ENCODE data around the gene C2.
"Not testable (repeated sequence)": the region's sequence is repeated elsewhere in the genome, so short reads cannot be mapped to it uniquely, and the experiment has no call there.

Gene C2

GRCh38 chr6:31927863-31928671 lies 550 bp downstream of the C2 start:
- DNase-seq (ENCODE audit: low read depth): no peak

DNA sequence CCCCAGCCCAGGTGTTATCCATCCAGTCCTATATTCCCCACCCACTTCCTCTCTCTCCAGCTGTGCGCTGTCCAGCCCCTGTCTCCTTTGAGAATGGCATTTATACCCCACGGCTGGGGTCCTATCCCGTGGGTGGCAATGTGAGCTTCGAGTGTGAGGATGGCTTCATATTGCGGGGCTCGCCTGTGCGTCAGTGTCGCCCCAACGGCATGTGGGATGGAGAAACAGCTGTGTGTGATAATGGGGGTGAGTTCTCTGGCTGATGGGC lies 1.1 kb downstream of the C2 start:
- DNase-seq (ENCODE audit: low read depth): no peak

GRCh38 chr6:31930962-31931361 lies 3.4 kb downstream of the C2 start:
- no peak for DNase-seq (ENCODE audit: low read depth)

GRCh38 chr6:31932137-31932536 lies 4.6 kb downstream of the C2 start:
- not testable (repeated sequence) for DNase-seq (ENCODE audit: low read depth)

DNA sequence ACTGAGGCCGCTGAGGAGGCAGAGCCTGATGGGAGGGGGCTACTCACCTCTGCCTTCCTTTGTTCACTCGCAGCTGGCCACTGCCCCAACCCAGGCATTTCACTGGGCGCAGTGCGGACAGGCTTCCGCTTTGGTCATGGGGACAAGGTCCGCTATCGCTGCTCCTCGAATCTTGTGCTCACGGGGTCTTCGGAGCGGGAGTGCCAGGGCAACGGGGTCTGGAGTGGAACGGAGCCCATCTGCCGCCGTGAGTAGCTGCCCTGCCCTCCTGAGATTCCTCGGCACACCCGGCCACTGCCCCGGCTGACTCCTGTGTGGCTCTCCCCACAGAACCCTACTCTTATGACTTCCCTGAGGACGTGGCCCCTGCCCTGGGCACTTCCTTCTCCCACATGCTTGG lies 6.0 kb downstream of the C2 start:
- DNase-seq (ENCODE audit: low read depth): no peak

GRCh38 chr6:31935021-31935420 lies 7.5 kb downstream of the C2 start:
- DNase-seq (ENCODE audit: low read depth): no peak

- DNase-seq (ENCODE audit: low read depth): no peak
These were observed 8.3 kb downstream of the C2 start for GRCh38 chr6:31935823-31936222.

GRCh38 chr6:31940256-31940664 lies 12.7 kb downstream of the C2 start:
- DNase-seq (ENCODE audit: low read depth): no peak

GRCh38 chr6:31943742-31944141 lies 16.2 kb downstream of the C2 start:
- DNase-seq (ENCODE audit: low read depth): no peak

- no peak for DNase-seq (ENCODE audit: low read depth)
These were observed 17.6 kb downstream of the C2 start for GRCh38 chr6:31945154-31945506.

DNA sequence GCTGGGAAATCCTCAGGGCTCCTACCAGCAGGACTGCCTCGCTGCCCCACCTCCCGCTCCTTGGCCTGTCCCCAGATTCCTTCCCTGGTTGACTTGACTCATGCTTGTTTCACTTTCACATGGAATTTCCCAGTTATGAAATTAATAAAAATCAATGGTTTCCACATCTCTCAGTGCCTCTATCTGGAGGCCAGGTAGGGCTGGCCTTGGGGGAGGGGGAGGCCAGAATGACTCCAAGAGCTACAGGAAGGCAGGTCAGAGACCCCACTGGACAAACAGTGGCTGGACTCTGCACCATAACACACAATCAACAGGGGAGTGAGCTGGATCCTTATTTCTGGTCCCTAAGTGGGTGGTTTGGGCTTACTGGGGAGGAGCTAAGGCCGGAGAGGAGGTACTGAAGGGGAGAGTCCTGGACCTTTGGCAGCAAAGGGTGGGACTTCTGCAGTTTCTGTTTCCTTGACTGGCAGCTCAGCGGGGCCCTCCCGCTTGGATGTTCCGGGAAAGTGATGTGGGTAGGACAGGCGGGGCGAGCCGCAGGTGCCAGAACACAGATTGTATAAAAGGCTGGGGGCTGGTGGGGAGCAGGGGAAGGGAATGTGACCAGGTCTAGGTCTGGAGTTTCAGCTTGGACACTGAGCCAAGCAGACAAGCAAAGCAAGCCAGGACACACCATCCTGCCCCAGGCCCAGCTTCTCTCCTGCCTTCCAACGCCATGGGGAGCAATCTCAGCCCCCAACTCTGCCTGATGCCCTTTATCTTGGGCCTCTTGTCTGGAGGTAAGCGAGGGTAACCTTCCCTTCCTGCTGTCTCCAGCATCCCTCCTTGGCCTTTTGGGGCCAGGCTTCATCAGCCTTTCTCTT lies 18.2 kb downstream of the C2 start, which contains the start of gene CFB:
Gene CFB (plus strand): TSS at position 589 of the 863 bp plus-strand sequence. CDS start 127 bp downstream, at position 716.
- no peak for DNase-seq (ENCODE audit: low read depth)

GRCh38 chr6:31946370-31946885 lies 18.9 kb downstream of the C2 start:
- no peak for DNase-seq (ENCODE audit: low read depth)

- no peak for DNase-seq (ENCODE audit: low read depth)
These were observed 19.7 kb downstream of the C2 start for GRCh38 chr6:31947070-31947675.

GRCh38 chr6:31947864-31948263 lies 20.3 kb downstream of the C2 start:
- no peak for DNase-seq (ENCODE audit: low read depth)

- no peak for DNase-seq (ENCODE audit: low read depth)
These were observed 20.8 kb downstream of the C2 start for GRCh38 chr6:31948306-31948705.

GRCh38 chr6:31948753-31949413 lies 21.4 kb downstream of the C2 start:
- no peak for DNase-seq (ENCODE audit: low read depth)

DNA sequence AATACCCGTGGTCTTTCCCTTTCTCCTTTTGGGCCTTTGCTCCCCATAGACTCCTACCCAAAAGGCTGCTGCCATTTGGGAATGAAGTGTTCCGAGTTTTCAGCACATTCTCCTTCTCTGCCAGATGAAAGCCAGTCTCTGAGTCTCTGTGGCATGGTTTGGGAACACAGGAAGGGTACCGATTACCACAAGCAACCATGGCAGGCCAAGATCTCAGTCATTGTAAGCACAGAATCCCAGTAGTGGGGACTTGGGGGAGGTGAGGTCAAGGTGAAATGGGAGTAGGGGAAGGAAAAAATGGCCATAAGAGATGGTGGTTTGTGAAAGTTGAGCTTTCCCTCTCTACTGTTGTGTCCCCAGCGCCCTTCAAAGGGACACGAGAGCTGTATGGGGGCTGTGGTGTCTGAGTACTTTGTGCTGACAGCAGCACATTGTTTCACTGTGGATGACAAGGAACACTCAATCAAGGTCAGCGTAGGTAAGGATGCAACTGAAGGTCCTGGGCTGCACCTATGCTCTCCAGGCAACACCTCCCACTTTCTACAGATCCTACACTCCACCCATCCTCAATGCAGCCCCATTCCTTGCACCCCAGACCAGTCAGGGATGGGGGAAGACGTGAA lies 22.5 kb downstream of the C2 start:
- DNase-seq (ENCODE audit: low read depth): no peak

- no peak for DNase-seq (ENCODE audit: low read depth)
These were observed 24.8 kb downstream of the C2 start for GRCh38 chr6:31952140-31952805.

DNA sequence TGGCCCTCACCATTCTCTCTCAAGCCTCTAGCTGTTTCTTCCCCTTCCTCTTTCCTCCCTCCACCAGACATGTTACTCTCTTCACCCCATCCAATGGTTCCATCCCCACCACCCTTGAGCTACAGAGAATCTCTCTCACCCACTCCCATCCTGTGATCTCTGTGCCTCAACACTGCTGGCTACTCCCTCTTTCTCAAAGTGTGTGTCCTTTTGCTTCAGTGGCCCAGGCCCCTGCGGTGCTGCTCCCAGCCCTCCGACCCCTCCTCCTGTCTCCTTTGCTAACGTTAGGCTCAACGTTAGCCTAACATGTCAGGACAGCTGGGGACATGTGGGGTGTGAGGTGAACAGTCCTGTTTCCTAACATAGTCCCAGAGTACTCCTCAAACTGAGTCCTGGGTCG lies 25.4 kb downstream of the C2 start:
- no peak for DNase-seq (ENCODE audit: low read depth)

GRCh38 chr6:31954511-31954910 lies 27.0 kb downstream of the C2 start:
- no peak for DNase-seq (ENCODE audit: low read depth)

DNA sequence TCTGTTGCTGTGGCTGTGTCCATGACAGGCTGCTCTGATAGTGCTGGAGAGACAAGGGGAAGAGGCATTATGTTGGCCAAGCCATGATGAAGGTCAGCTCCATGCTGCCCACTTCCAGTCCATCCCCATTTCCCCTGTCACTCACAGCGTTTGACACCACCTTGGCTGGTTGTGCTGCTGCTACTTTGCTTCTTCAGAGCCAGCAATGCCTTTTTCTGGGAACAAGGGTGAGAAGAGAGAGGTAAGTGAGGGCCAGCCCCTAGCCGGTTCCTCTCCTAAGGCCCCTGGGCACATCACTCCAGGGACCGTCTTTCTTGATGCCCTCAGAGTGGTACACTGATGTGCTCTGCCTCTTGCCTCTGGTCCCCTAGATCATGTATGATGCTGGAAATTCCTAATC lies 29.3 kb downstream of the C2 start:
- no peak for DNase-seq (ENCODE audit: low read depth)

Data from stimulated activated CD8-positive, alpha-beta memory T cell treated with anti-CD3 and anti-CD28 coated beads, Interleukin-15, amount 100 ng/mL, for 1 hour (primary cell).